Loucy (cell line): Measurements from ENCODE around the gene BICD1.
A peak's percentile ranks its signal among the peaks of the same experiment; 100 is the strongest.

ENCODE experiments used
- H2AFZ ChIP-seq: fragments of 200-600 bp; sonication (generic); 2 replicates; pipeline ENCODE4 v1.6.0; 2016; ENCODE audit warnings: antibody characterized with exemption, mild to moderate bottlenecking, low read length, moderate library complexity
- H3F3A ChIP-seq: fragments of 200-600 bp; 2 replicates; pipeline ENCODE4 v1.6.0; 2016; ENCODE audit warnings: antibody characterized with exemption, low read depth, mild to moderate bottlenecking
- H3K27me3 ChIP-seq: fragments of 200-600 bp; sonication (generic); 2 replicates; pipeline ENCODE4 v1.6.1; 2014; ENCODE audit warnings: low read length, mild to moderate bottlenecking; ENCODE audit not compliant: insufficient read depth, poor library complexity, severe bottlenecking
- H3K36me3 ChIP-seq: fragments of 200-600 bp; sonication (generic); 2 replicates; pipeline ENCODE4 v1.6.1; 2016; ENCODE audit warnings: low read length; ENCODE audit not compliant: insufficient read depth
- H3K4me1 ChIP-seq: fragments of 200-600 bp; sonication (generic); 2 replicates; pipeline ENCODE4 v1.5.1; 2014; ENCODE audit warnings: low read length, mild to moderate bottlenecking; ENCODE audit not compliant: insufficient read depth, poor library complexity, severe bottlenecking
- H3K4me2 ChIP-seq: fragments of 200-600 bp; sonication (generic); 2 replicates; pipeline ENCODE4 v1.6.0; 2014; ENCODE audit warnings: antibody characterized with exemption, low read length, low read depth, mild to moderate bottlenecking; ENCODE audit not compliant: poor library complexity, severe bottlenecking
- H3K4me3 ChIP-seq: fragments of 200-600 bp; sonication (generic); 2 replicates; pipeline ENCODE4 v1.5.1; 2014; ENCODE audit warnings: low read length, mild to moderate bottlenecking, mixed read lengths; ENCODE audit not compliant: poor library complexity, severe bottlenecking
- H3K79me2 ChIP-seq: fragments of 200-600 bp; sonication (generic); 2 replicates; pipeline ENCODE4 v1.6.1; 2014; ENCODE audit warnings: low read length; ENCODE audit not compliant: insufficient read depth
- H3K9ac ChIP-seq: fragments of 200-600 bp; sonication (generic); 2 replicates; pipeline ENCODE4 v1.6.0; 2014; ENCODE audit warnings: mild to moderate bottlenecking, low read depth, low read length, moderate library complexity; ENCODE audit not compliant: poor library complexity, severe bottlenecking
- H3K9me2 ChIP-seq: fragments of 200-600 bp; sonication (generic); replicated peaks from 2 replicates; pipeline ENCODE4 v1.6.1; 2016; ENCODE audit warnings: low read depth, low read length, mixed read lengths
- H3K9me3 ChIP-seq: fragments of 200-600 bp; sonication (generic); 2 replicates; pipeline ENCODE4 v1.6.1; 2014; ENCODE audit warnings: mild to moderate bottlenecking, antibody characterized with exemption, low read length, low read depth; ENCODE audit not compliant: insufficient read depth
- H4K20me1 ChIP-seq: fragments of 200-600 bp; sonication (generic); 2 replicates; pipeline ENCODE4 v1.6.0; 2014; ENCODE audit warnings: antibody characterized with exemption, low read length, mild to moderate bottlenecking; ENCODE audit not compliant: insufficient read depth, poor library complexity, severe bottlenecking
- CTCF ChIP-seq: fragments of 200-600 bp; sonication (generic); conservative IDR thresholded peaks from 2 replicates; pipeline ENCODE4 v1.5.1; 2014; ENCODE audit warnings: mild to moderate bottlenecking, antibody characterized with exemption, low read length
- EZH2phosphoT487 ChIP-seq: fragments of 200-600 bp; IDR thresholded peaks from 2 replicates; pipeline ENCODE4 v1.6.1; 2018; ENCODE audit warnings: antibody characterized with exemption, mild to moderate bottlenecking, moderate library complexity, borderline replicate concordance

BICD1 gene

GRCh38 chr12:32365473-32366064 lies 258.9 kb downstream of the BICD1 start:
- Histone ChIP-seq H2AFZ (no peak overlapping the region), H3F3A (no peaks in the 10 kb centered on the region), H3K4me2 (no peak overlapping the region), H4K20me1 (no peaks in the 10 kb centered on the region), H3K27me3 (no peaks in the 10 kb centered on the region), H3K4me1 (no peaks in the 10 kb centered on the region), H3K79me2 (no peaks in the 10 kb centered on the region), H3K9ac (no peak overlapping the region), H3K9me3 (no peaks in the 10 kb centered on the region), H3K36me3 (no peaks in the 10 kb centered on the region), H3K4me3 (no peak overlapping the region), H3K9me2 (no peaks in the 10 kb centered on the region)
- TF ChIP-seq CTCF (peak; percentile 90), EZH2phosphoT487 (no peak)

- Histone ChIP-seq H3K4me2 (no peak overlapping the region), H3K9me3 (no peaks in the 10 kb centered on the region), H3K27me3 (no peaks in the 10 kb centered on the region), H3F3A (no peaks in the 10 kb centered on the region), H3K4me3 (no peak overlapping the region), H3K36me3 (no peaks in the 10 kb centered on the region), H3K4me1 (no peaks in the 10 kb centered on the region), H3K9ac (no peak overlapping the region), H4K20me1 (no peaks in the 10 kb centered on the region), H3K79me2 (no peaks in the 10 kb centered on the region), H3K9me2 (no peaks in the 10 kb centered on the region), H2AFZ (no peak overlapping the region)
- no peak for TF ChIP-seq CTCF
These were observed 260.1 kb downstream of the BICD1 start for GRCh38 chr12:32366714-32367113.

GRCh38 chr12:32367381-32367780 lies 260.7 kb downstream of the BICD1 start:
- no peaks in the 10 kb centered on the region for H4K20me1 ChIP-seq
- H3K79me2 ChIP-seq: no peaks in the 10 kb centered on the region
- H3K4me1 ChIP-seq: no peaks in the 10 kb centered on the region
- no peak overlapping the region for H2AFZ ChIP-seq
- H3K36me3 ChIP-seq: no peaks in the 10 kb centered on the region
- H3K4me3 ChIP-seq: no peak overlapping the region
- H3K4me2 ChIP-seq: no peak overlapping the region
- no peaks in the 10 kb centered on the region for H3F3A ChIP-seq
- H3K9me2 ChIP-seq: no peaks in the 10 kb centered on the region
- no peak overlapping the region for H3K9ac ChIP-seq
- no peaks in the 10 kb centered on the region for H3K9me3 ChIP-seq
- no peak for TF ChIP-seq CTCF
- TF ChIP-seq EZH2phosphoT487: no peak
- no peaks in the 10 kb centered on the region for H3K27me3 ChIP-seq
